Stimulated activated naive CD8-positive, alpha-beta T cell treated with anti-CD3 and anti-CD28 coated beads, Interleukin-15, Interleukin-2, amounts not matched to agents 100 ng/mL and 50 ng/mL, for 24 hours (primary cell): ENCODE data around the gene CRY1.
"Not testable (repeated sequence)": the region's sequence is repeated elsewhere in the genome, so short reads cannot be mapped to it uniquely, and the experiment has no call there.

Experiments used
- H3K27ac Mint-ChIP-seq: one replicate; pipeline ENCODE4 v1.8.0; 2021; ENCODE audit warnings: mild to moderate bottlenecking, mixed read lengths
- H3K27me3 Mint-ChIP-seq: one replicate; pipeline ENCODE4 v1.8.0; 2021; ENCODE audit warnings: mixed read lengths
- H3K36me3 Mint-ChIP-seq: one replicate; pipeline ENCODE4 v1.8.0; 2021; ENCODE audit warnings: low read depth, mixed read lengths
- H3K4me1 Mint-ChIP-seq: one replicate; pipeline ENCODE4 v1.8.0; 2021; ENCODE audit warnings: low read depth, mixed read lengths
- H3K4me3 Mint-ChIP-seq: one replicate; pipeline ENCODE4 v1.8.0; 2021; ENCODE audit warnings: mild to moderate bottlenecking, mixed read lengths
- H3K9me3 Mint-ChIP-seq: one replicate; pipeline ENCODE4 v1.8.0; 2021; ENCODE audit warnings: mixed read lengths

Gene CRY1

DNA sequence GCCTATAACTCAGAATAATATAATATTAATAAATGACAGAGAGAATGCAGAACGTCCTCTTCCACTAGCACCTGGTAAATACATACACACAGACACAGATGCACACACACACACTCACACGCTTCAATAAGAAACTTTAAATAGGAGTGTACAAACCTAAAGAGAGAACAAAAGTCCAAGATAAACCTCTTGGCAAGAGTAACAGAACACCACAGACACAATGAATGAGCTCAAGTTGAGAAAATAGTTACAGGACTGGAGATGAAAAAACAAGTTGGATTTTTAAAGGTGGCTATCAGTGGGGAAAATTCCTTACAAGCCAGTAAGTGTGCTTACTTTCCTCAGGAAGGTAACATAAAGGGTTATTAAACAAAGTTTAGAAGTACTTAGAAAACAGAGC, 35.2 kb downstream of the CRY1 start:
- peaks cover 5% of the 10 kb centered on the region for H3K4me1 Mint-ChIP-seq
- H3K27ac Mint-ChIP-seq = no peak overlapping the region
- H3K4me3 Mint-ChIP-seq = no peak overlapping the region
- no peaks in the 10 kb centered on the region for H3K27me3 Mint-ChIP-seq
- H3K36me3 Mint-ChIP-seq = peaks cover 7% of the 10 kb centered on the region
- H3K9me3 Mint-ChIP-seq = peaks cover 6% of the 10 kb centered on the region

DNA sequence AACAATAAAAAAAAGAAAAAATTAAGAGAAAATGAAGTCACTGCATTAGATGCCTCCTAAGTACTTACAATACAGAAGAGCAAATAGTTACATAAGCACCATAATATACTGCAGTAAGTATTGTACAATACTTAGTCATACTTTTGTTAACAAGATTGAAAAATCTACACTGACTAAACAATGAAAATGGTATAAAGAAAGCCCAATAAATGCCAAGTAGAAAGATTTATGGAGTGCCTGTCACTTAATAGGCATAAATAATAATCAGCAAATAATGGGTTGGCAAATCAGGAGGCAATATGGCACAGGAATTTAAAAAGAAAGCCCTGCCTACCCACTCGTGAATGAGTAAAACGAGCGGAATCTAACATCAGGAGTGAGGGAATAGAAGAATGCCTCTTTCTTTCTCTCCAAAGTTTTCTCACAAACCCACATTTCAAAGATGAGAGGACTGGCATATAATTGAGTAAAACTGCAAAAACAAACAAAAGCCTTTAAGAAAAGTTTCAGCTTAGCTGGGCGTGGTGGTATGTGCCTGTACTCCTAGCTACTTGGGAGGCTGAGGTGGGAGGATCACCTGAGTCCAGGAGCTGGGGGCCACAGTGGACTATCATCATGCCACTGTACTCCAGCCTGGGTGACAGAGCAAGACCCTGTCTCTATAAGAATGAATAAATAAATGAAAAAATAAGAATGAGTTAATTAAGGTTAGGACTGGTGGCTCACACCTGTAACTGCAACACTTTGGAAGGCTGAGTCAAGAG, 36.1 kb downstream of the CRY1 start:
- H3K9me3 Mint-ChIP-seq = peaks cover 6% of the 10 kb centered on the region
- peaks cover 5% of the 10 kb centered on the region for H3K4me1 Mint-ChIP-seq
- no peak overlapping the region for H3K27ac Mint-ChIP-seq
- no peak overlapping the region for H3K4me3 Mint-ChIP-seq
- peaks cover 15% of the 10 kb centered on the region for H3K36me3 Mint-ChIP-seq
- no peaks in the 10 kb centered on the region for H3K27me3 Mint-ChIP-seq

DNA sequence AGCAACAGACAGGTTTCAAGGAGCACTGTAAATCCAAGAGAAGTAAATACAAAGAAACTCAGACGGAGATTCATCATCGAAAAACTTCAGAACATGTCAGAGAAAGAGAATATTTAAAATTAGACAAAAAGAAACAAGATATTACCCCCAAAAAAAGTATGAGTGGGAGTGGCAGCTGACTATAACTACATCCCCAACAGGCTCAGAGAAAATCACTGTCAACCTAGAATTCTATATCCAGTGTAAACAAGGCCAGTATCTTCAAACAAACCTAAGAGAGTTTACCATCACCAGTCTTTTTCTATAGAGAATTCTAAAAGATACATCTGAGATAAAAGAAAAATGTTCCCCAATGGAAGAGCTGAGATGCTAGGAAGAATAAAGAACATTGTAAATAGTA, 39.6 kb downstream of the CRY1 start:
- H3K4me3 Mint-ChIP-seq = no peak overlapping the region
- H3K27ac Mint-ChIP-seq = no peak overlapping the region
- H3K4me1 Mint-ChIP-seq = peaks cover 10% of the 10 kb centered on the region
- H3K36me3 Mint-ChIP-seq = peaks cover 32% of the 10 kb centered on the region
- peaks cover 17% of the 10 kb centered on the region for H3K9me3 Mint-ChIP-seq
- H3K27me3 Mint-ChIP-seq = no peaks in the 10 kb centered on the region

DNA sequence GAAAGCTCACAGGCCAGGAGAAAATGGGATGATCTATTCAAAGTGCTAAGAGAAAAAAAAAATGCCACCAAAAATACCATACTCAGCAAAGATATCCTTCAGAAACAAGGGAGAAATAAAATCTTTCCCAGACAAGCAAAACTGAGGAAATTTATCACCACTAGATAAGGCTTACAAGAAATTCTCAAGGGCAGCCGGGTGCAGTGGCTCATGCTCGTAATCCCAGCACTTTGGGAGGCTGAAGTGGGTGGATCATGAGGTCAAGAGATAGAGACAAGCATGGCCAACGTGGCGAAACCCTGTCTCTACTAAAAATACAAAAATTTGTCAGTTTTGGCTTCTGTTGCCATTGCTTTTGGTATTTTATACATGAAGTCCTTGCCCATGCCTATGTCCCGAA, 48.2 kb downstream of the CRY1 start:
- H3K36me3 Mint-ChIP-seq = peaks cover 50% of the 10 kb centered on the region
- no peaks in the 10 kb centered on the region for H3K4me1 Mint-ChIP-seq
- H3K27me3 Mint-ChIP-seq = no peaks in the 10 kb centered on the region
- no peak overlapping the region for H3K4me3 Mint-ChIP-seq
- peaks cover 24% of the 10 kb centered on the region for H3K9me3 Mint-ChIP-seq
- H3K27ac Mint-ChIP-seq = no peak overlapping the region

DNA sequence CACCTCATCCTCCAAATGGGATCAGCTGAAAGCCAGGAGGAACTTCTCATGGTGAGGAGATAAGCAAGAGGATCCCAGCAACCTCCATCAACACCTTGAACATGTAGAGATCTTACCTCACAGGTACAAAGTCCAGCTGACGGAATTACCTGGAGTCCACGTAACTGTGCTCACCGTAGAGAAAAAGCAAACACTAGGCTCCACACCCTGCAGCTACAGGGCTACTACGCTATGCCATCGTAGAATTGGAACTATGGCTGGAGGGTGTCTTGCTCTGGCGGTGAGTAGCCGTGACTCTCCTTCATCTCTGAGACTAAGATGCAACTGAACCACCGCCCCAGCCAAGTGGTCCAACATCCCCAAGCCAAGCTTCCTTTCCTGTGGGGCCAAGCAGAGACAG, 50.5 kb downstream of the CRY1 start:
- H3K36me3 Mint-ChIP-seq = peaks cover 39% of the 10 kb centered on the region
- no peaks in the 10 kb centered on the region for H3K27me3 Mint-ChIP-seq
- no peak overlapping the region for H3K27ac Mint-ChIP-seq
- no peak overlapping the region for H3K4me3 Mint-ChIP-seq
- peaks cover 13% of the 10 kb centered on the region for H3K4me1 Mint-ChIP-seq
- peaks cover 8% of the 10 kb centered on the region for H3K9me3 Mint-ChIP-seq

DNA sequence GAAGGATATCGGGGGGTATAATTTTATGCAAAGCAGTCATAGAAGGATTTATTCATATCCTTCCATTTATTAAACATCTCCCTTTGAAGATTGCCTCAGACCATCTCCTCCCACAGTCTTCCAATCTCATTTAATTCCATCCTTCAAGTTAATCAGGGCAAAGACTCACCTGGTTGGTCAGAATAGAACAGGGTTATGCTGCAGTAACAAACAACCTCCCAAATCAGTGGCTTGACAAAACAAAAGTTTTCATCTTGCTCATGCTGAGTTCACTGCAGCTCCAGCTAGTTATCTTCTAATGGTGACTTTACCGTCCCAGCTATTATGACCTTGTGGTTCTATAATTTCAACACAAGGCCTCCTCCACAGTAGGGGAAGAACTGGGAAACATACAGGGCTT, 57.6 kb downstream of the CRY1 start:
- Mint-ChIP-seq H3K36me3 (peaks cover 29% of the 10 kb centered on the region), H3K27ac (no peak overlapping the region), H3K9me3 (peaks cover 6% of the 10 kb centered on the region), H3K4me3 (no peak overlapping the region), H3K4me1 (peaks cover 28% of the 10 kb centered on the region), H3K27me3 (no peaks in the 10 kb centered on the region)

DNA sequence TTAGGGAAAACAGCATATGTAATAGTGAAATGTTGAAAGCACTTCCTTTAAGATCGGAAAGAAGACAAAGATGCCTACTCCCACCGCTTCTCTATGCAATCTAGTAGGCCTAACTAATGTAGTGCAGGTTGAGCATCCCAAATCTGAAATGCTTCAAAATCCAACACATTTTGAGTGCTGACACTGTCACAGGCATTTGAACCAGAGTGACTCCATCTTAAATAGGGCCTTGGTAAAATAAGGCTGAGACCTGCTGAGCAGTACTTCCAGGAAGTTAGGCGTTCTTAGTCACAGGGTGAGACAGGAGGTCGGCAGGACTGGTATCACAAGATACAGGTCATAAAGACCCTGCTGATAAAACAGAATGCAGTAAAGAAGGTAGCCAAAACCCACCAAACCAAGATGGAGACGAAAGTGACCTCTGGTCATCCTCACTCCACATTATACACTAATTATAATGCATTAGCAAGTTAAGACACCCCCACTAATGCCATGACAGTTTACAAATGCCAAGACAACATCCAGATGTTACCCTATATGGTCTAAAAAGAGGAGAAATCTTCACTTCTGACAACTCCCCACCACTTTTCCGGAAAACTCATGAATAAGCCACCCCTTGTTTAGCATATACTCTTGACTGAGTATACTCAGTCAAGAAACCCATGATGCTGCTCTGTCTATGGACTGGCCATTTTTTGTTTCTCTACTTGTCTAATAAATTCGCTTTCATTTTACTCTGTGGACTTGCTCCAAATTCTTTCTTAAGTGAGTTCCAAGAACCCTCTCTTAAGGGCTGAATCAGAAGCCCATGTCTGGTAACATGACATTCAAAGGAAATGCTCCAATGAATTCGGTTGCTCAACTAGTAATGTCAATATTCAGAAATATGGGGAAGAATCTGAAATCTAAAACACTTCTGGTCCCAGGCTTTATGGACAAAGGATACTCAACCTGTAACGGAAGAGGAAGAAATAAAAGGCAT, 59.3 kb downstream of the CRY1 start:
- Mint-ChIP-seq H3K27ac (no peak overlapping the region), H3K4me3 (no peak overlapping the region), H3K27me3 (no peaks in the 10 kb centered on the region), H3K36me3 (peaks cover 29% of the 10 kb centered on the region), H3K9me3 (peaks cover 6% of the 10 kb centered on the region), H3K4me1 (peaks cover 32% of the 10 kb centered on the region)

DNA sequence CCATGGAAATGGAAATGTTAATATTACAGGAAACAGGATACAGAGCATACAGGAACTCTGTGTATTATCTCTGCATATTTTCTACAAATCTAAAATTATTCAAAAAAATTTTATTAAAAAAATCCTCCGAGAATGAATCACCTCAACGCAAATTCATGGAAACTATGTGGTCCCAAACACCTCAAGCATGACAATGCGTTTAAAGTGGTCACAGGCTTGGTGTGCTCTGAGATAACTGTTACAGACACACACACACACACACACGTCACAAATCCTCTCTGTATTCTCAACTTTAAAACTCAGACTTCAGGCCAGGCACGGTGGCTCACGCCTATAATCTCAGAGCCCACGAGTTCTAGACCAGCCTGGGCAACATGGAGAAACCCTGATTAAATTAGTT, 61.1 kb downstream of the CRY1 start:
- H3K36me3 Mint-ChIP-seq = peaks cover 20% of the 10 kb centered on the region
- H3K4me1 Mint-ChIP-seq = peaks cover 38% of the 10 kb centered on the region
- H3K4me3 Mint-ChIP-seq = no peak overlapping the region
- H3K9me3 Mint-ChIP-seq = peaks cover 6% of the 10 kb centered on the region
- no peaks in the 10 kb centered on the region for H3K27me3 Mint-ChIP-seq
- H3K27ac Mint-ChIP-seq = no peak overlapping the region

DNA sequence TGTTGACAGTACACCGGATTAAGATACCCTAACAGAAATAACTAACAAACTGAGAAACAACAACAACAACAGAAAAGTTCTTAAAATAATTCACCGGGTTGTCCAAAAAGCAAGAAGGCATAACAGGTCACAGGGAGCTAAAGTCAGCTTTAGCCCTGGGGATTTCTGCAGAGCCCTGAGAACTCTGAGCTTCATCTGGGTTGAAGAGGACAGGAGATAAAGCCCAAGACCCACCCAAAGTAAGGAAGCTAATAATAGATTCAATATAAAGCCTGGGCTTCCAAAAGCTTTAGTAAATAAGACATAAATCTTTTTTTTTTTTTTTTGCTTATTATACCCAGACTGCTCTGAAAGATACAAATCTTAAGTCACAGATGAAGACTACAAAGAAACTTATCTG, 62.3 kb downstream of the CRY1 start:
- Mint-ChIP-seq H3K27ac (no peak overlapping the region), H3K4me3 (no peak overlapping the region), H3K4me1 (peaks cover 48% of the 10 kb centered on the region)

DNA sequence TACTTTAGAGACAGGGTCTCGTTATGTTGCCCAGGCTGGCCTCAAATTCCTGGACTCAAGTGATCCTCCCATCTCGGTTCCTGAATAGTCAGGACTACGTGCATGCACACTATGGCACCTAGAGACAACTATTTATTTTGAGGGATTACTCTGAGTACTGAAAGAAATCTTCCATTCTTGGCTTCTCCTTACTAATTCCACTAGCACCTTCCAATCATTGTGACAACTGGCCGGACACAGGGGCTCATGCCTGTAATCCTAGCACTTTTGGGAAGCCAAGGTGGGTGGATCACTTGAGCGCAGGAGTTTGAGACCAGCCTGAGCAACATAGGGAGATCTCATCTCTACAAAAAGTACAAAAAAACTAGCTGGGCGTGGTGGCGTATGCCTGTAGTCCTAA, 64.3 kb downstream of the CRY1 start:
- Mint-ChIP-seq H3K27me3 (no peaks in the 10 kb centered on the region), H3K4me3 (no peak overlapping the region), H3K9me3 (no peaks in the 10 kb centered on the region), H3K27ac (no peak overlapping the region), H3K36me3 (no peaks in the 10 kb centered on the region), H3K4me1 (peaks cover 44% of the 10 kb centered on the region)

More for the DNA sequence above, 62.3 kb downstream of the CRY1 start:
- Mint-ChIP-seq H3K36me3 (peaks cover 7% of the 10 kb centered on the region), H3K27me3 (no peaks in the 10 kb centered on the region), H3K9me3 (no peaks in the 10 kb centered on the region)

DNA sequence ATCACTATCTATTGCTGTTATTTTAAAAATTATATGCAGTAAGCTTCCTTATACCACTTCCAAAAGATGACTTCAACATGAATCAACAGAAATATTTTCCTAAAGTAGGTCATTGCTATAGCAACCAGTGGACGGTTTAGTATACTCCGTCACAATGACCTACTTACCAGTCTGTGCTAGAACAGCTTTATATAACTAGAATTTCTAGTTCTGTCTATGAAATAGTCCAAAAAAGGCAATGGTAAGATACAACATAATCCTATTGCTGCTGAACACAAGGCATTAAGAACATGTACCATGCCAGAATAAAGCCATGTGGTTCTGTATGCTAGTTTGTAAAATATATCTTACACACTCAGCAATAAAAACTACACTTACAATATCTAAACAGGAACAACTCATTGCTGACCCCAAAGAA, 65.7 kb downstream of the CRY1 start:
- Mint-ChIP-seq H3K4me1 (peaks cover 40% of the 10 kb centered on the region), H3K36me3 (no peaks in the 10 kb centered on the region), H3K27me3 (no peaks in the 10 kb centered on the region), H3K27ac (peak overlapping the region; percentile 76), H3K4me3 (peak overlapping the region; percentile 5), H3K9me3 (no peaks in the 10 kb centered on the region)

DNA sequence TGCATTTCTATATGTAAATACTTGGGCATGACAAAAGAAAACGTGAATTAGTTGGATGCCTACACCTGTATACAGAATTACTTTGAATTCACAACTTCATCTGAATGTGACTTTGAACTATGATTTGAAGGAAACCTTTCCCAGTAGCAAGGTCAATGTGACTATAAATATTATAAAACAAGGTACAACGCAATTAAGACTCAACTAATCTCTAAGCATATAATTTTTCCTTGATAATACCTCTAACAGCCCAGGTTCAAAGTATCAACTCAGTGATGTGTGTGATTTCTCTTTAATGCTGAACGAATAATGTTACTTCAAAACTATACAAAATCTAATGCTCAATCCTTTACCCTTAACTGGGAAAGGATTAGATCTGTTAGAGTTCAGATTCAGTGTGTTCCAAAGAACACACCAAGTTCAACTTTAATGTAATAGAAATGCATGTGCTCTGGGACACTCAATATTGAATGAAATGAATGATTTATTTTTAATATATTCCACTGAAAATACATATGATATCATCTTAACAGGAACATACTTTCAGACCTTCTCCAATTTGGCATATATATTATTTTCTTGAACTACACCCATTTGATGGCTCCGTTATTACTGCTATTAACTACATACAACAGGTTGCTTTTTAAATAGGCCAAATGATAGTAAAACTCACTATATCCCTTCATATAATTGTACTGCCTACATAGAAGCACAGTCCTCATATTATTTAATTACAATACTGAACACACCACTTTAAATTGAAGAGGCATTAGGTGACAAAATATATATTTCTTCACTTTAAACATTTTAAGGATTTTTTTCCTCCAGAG, 66.3 kb downstream of the CRY1 start:
- no peaks in the 10 kb centered on the region for H3K27me3 Mint-ChIP-seq
- no peaks in the 10 kb centered on the region for H3K9me3 Mint-ChIP-seq
- no peaks in the 10 kb centered on the region for H3K36me3 Mint-ChIP-seq
- peaks cover 40% of the 10 kb centered on the region for H3K4me1 Mint-ChIP-seq
- H3K27ac Mint-ChIP-seq = peak overlapping the region; percentile 50
- no peak overlapping the region for H3K4me3 Mint-ChIP-seq

DNA sequence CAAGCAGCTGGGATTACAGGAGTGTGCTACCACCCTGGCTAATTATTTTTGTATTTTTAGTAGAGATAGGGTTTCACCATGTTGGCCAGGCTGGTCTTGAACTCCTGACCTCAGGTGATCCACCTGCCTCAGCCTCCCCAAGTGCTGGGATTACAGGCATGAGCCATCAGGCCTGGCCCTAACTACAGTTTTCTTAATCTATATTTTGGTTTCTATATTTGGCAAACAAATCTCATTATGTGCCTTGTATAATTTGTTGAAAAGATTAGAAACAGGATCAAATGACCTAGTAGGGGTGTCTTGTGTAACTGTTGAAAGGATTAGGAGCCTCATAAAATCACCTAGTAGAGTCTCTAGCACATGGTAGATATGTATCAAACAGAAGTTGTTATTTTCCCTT, 67.0 kb downstream of the CRY1 start:
- H3K9me3 Mint-ChIP-seq, H3K27me3 Mint-ChIP-seq, H3K36me3 Mint-ChIP-seq, H3K27ac Mint-ChIP-seq, H3K4me3 Mint-ChIP-seq: not testable (repeated sequence)
- H3K4me1 Mint-ChIP-seq = peaks cover 36% of the 10 kb centered on the region

DNA sequence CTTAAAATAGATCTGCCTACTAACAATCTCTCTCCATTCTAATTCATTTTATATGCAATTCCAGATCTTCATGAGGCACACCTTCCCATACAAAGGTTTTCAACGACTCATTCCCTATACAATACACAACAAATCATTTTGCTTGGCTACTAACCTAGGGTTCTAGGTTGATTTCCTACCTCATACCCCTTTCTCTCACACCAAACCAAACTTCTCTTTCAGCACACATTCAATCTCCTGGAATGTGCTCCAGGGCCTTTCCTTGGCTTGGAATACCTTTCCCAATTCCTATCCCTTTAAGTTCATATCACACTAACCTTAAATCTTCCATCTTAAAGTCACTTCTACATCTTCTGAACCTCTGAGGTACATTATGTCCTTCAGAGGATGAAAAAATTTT, 67.7 kb downstream of the CRY1 start:
- Mint-ChIP-seq H3K4me3 (no peak overlapping the region), H3K36me3 (peaks cover 8% of the 10 kb centered on the region), H3K27me3 (no peaks in the 10 kb centered on the region), H3K4me1 (peaks cover 34% of the 10 kb centered on the region), H3K27ac (no peak overlapping the region), H3K9me3 (no peaks in the 10 kb centered on the region)

DNA sequence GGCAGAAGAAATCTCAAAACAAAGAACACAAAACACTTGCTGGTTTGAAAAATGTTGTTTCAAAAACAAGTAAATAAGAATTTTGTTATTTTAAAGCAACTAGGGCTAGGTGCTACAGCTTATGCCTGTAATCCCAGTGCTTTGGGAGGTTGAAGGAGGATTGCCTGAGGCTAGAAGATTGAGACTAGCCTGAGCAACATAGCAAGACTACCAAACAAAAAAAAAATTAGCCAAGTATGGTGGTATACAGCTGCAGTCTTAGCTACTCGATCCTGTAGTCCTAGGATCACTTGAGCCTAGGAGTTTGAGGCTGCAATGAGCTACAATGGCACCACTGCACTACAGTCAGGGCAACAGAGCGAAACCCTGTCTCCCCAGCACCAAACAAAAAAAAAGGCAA, 73.8 kb downstream of the CRY1 start:
- H3K36me3 Mint-ChIP-seq = peaks cover 37% of the 10 kb centered on the region
- no peaks in the 10 kb centered on the region for H3K4me1 Mint-ChIP-seq
- no peaks in the 10 kb centered on the region for H3K9me3 Mint-ChIP-seq
- H3K27ac Mint-ChIP-seq = no peak overlapping the region
- no peaks in the 10 kb centered on the region for H3K27me3 Mint-ChIP-seq
- no peak overlapping the region for H3K4me3 Mint-ChIP-seq
